SK-N-SH treated with all-trans-retinoic acid at 6 μM for 48 hours (cell line): Measurements from ENCODE around the gene FOXC1.

Experiments used
- ATAC-seq: fragments of 200-7000 bp; cut with Tn5 transposase; 3 replicates; pipeline ENCODE4 v1.9.1; 2020; ENCODE audit warnings: mild to moderate bottlenecking, moderate library complexity
- ARNTL ChIP-seq: fragments of 450-650 bp; formaldehyde crosslinking; IDR thresholded peaks from 2 replicates; pipeline ENCODE4 v1.5.0; 2020; ENCODE audit warnings: low read depth, mild to moderate bottlenecking, moderate library complexity, borderline replicate concordance
- BACH2 ChIP-seq: fragments of 250-450 bp; sonication (Bioruptor Pico); IDR thresholded peaks from 2 replicates; pipeline ENCODE4 v1.9.0; 2021; ENCODE audit warnings: mild to moderate bottlenecking, borderline replicate concordance
- CREB5 ChIP-seq: fragments of 250-450 bp; sonication (Bioruptor Pico); IDR thresholded peaks from 2 replicates; pipeline ENCODE4 v1.5.1; 2020; ENCODE audit warnings: low read depth, mild to moderate bottlenecking, moderate library complexity
- CSDC2 ChIP-seq: fragments of 250-450 bp; sonication (Bioruptor Pico); IDR thresholded peaks from 2 replicates; pipeline ENCODE4 v1.5.0; 2020; ENCODE audit warnings: mild to moderate bottlenecking, moderate library complexity
- CSRNP3 ChIP-seq: fragments of 250-450 bp; sonication (Bioruptor Pico); IDR thresholded peaks from 2 replicates; pipeline ENCODE4 v1.5.1; 2021; ENCODE audit warnings: mild to moderate bottlenecking, moderate library complexity
- ISL1 ChIP-seq: fragments of 250-450 bp; sonication (Bioruptor Pico); IDR thresholded peaks from 2 replicates; pipeline ENCODE4 v2.1.2; 2022; ENCODE audit warnings: mild to moderate bottlenecking, moderate library complexity
- POU6F1 ChIP-seq: fragments of 250-450 bp; sonication (Bioruptor Pico); IDR thresholded peaks from 2 replicates; pipeline ENCODE4 v1.8.0; 2021; ENCODE audit warnings: low read depth, mild to moderate bottlenecking, moderate library complexity, borderline replicate concordance
- PPARA ChIP-seq: fragments of 250-450 bp; sonication (Bioruptor Pico); IDR thresholded peaks from 2 replicates; pipeline ENCODE4 v1.5.0; 2020; ENCODE audit warnings: mild to moderate bottlenecking, borderline replicate concordance
- RARB ChIP-seq: fragments of 250-450 bp; sonication (Bioruptor Pico); IDR thresholded peaks from 2 replicates; pipeline ENCODE4 v1.8.0; 2021; ENCODE audit warnings: mild to moderate bottlenecking, moderate library complexity
- SNAI2 ChIP-seq: fragments of 250-450 bp; sonication (Bioruptor Pico); IDR thresholded peaks from 2 replicates; pipeline ENCODE4 v1.5.0; 2020; ENCODE audit warnings: mild to moderate bottlenecking, moderate library complexity
- TCF4 ChIP-seq: fragments of 250-450 bp; sonication (Bioruptor Pico); IDR thresholded peaks from 2 replicates; pipeline ENCODE4 v1.8.0; 2021; ENCODE audit warnings: mild to moderate bottlenecking, moderate library complexity, borderline replicate concordance
- TOX ChIP-seq: fragments of 250-450 bp; sonication (Bioruptor Pico); IDR thresholded peaks from 2 replicates; pipeline ENCODE4 v1.8.0; 2021; ENCODE audit warnings: mild to moderate bottlenecking, moderate library complexity, borderline replicate concordance
- TSHZ2 ChIP-seq: fragments of 250-450 bp; sonication (Bioruptor Pico); IDR thresholded peaks from 2 replicates; pipeline ENCODE4 v1.5.0; 2020; ENCODE audit warnings: mild to moderate bottlenecking, moderate library complexity
- ZC3H10 ChIP-seq: fragments of 250-450 bp; sonication (Bioruptor Pico); IDR thresholded peaks from 2 replicates; pipeline ENCODE4 v1.5.1; 2021; ENCODE audit warnings: mild to moderate bottlenecking, moderate library complexity
- ZFP3 ChIP-seq: fragments of 250-450 bp; sonication (Bioruptor Pico); IDR thresholded peaks from 2 replicates; pipeline ENCODE4 v1.5.0; 2020; ENCODE audit warnings: mild to moderate bottlenecking, moderate library complexity
- ZNF565 ChIP-seq: fragments of 450-650 bp; formaldehyde crosslinking; conservative IDR thresholded peaks from 2 replicates; pipeline ENCODE4 v1.5.0; 2020; ENCODE audit warnings: low read depth, mild to moderate bottlenecking, moderate library complexity

Gene FOXC1

GRCh38 chr6:1626481-1626880 is 16.8 kb downstream of the FOXC1 start:
- no peak for TF ChIP-seq TCF4 (CRISPR knock-in tag)
- TF ChIP-seq CSRNP3 (CRISPR knock-in tag), result no peak
- no peak for TF ChIP-seq TSHZ2 (CRISPR knock-in tag)

GRCh38 chr6:1627827-1628560 is 18.3 kb downstream of the FOXC1 start:
- ATAC-seq, result peak; percentile 80

More at GRCh38 chr6:1626481-1626880, 16.8 kb downstream of the FOXC1 start:
- no peak for ATAC-seq

GRCh38 chr6:1629316-1629715 is 19.6 kb downstream of the FOXC1 start:
- ATAC-seq, result no peak
- TF ChIP-seq ZC3H10 (CRISPR knock-in tag) (no peak), RARB (CRISPR knock-in tag) (no peak), TCF4 (CRISPR knock-in tag) (no peak)

More at GRCh38 chr6:1627827-1628560, 18.3 kb downstream of the FOXC1 start:
- TF ChIP-seq ARNTL (no peak), CSRNP3 (CRISPR knock-in tag) (no peak), BACH2 (CRISPR knock-in tag) (no peak), POU6F1 (CRISPR knock-in tag) (no peak), TSHZ2 (CRISPR knock-in tag) (no peak)

- TF ChIP-seq TOX (CRISPR knock-in tag) (no peak), ZNF565 (CRISPR knock-in tag) (no peak), SNAI2 (no peak), TSHZ2 (CRISPR knock-in tag) (no peak), ISL1 (CRISPR knock-in tag) (no peak), ZFP3 (CRISPR knock-in tag) (no peak), CREB5 (CRISPR knock-in tag) (no peak), CSRNP3 (CRISPR knock-in tag) (no peak), PPARA (no peak), CSDC2 (CRISPR knock-in tag) (no peak)
- no peak for ATAC-seq
Measured at GRCh38 chr6:1630212-1630770, 20.6 kb downstream of the FOXC1 start.
